ENCODE data around the gene LCORL.
"Not testable (repeated sequence)": the region's sequence is repeated elsewhere in the genome, so short reads cannot be mapped to it uniquely, and the experiment has no call there.

Gene LCORL

DNA sequence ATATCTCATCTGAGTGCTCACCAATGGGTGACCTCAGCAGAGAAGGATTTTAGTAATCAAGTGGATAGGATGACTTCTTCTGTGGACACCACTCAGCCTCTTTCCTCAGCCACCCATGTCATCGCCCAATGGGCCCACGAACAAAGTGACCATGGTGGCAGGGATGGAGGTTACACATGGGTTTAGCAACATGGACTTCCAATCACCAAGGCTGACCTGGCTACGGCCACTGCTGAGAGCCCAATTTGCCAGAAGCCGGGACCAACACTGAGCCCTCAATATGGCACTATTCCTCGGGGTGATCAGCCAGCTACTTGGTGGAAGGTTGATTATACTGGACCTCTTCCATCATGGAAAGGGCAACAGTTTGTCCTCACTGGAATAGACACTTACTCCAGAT lies 97.4 kb downstream of the LCORL start:
- no peak for DNase-seq

DNA sequence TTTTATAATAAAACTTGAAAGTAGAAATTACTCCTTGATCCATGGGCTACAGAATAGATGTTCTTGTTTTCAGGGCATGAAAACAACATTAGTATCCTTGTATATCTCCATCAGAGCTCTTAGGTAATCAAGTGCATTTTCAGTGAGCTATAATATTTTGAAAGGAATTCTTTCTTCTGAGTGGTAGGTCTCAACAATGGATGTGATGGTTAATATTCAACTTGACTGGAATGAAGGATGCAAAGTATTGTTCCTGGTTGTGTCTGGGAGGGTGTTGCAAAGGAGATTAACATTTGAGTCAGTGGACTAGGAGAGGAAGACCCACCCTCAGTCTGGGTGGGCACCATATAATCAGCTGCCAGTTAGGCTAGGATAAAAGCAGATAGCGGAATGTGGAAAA lies 100.1 kb downstream of the LCORL start:
- DNase-seq = no peak

DNA sequence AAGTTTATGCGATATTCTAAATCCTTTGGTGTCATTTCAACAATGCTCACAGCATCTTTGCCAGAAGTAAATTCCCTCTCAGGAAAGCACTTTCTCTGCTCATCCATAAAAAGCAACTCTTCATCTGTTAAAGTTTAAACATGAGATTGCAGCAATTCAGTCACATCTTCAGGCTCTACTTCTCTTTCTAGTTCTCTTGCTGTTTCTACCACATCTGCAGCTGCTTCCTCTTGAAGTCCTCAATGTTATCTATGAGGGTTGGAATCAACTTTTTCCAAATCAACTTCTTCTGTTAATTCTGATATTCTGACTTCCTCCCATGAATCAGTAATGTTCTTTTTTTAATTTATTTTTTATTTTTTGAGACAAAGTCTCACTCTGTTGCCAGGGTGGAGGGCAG lies 100.9 kb downstream of the LCORL start:
- DNase-seq = no peak

DNA sequence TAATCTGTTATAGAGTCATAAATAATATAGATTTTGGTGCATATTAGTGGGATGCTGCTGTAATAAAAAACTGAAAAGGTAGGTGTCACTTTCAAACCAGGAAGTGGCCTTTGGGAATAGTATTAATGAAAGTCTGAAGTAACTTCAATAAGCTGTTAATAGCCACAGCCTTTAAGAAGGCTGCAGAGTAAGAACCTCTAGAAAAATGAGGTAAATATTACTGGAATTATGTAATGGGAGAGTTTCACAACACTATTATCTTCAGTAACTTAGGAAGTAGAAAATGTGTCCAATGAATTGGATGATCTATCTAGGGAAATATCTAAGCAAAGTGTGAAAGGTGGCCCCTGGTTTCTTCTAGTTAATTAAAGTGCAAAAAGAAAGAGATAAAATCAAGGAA lies 106.1 kb downstream of the LCORL start:
- no peak for DNase-seq

DNA sequence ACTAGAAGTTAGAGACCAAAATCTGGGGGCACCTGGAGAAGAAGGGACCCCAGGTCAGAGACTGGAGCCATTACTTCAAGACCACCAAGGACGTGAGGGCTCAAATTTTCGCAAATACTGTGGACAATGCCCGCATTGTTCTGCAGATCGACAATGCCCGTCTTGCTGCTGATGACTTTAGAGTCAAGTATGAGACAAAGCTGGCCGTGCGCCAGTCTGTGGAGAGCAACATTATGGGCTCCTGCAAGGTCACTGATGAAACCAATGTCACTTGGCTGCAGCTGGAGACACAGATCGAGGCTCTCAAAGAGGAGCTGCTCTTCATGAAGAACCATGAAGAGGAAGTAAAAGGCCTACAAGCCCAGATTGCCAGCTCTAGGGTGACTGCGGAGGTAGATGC lies 109.5 kb downstream of the LCORL start:
- no peak for DNase-seq

DNA sequence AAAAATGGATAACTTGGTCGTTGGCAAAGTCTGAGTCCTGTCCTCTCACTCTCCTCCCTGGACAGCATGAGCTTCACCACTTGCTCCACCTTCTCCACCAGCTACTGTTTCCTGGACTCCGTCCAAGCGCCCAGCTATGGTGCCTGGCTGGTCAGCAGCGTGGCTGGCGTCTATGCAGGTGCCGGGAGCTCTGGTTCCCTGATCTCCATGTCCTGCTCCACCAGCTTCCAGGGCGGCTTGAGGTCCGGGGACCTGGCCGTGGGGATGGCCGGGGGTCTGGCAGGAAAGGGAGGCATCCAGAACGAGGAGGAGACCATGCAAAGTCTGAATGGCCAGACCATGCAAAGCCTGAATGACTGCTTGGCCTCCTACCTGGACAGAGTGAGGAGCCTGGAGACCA lies 109.9 kb downstream of the LCORL start:
- DNase-seq = no peak

DNA sequence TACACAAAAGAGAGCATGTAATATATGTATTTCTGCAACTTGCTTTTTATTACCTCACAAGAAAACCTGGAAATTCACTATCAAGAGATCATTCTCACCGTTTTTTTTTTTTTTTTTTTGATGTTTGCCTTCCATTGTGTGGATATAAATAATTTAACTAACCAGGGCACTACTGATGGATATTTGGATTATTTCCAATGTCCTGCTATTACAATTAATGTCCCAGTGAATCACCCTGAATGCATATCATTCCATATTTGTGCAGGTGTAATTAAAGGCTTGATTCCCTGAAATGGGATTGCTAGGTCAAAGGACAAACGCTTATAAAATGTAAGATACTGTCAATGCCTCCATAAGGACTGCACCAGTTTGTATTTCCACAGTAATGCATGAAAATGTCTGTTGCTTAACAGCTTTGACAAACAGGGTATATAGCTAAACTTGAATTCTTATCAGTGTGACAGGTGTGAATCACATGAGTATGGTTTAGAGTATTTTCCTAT lies 123.0 kb downstream of the LCORL start:
- no peak for DNase-seq

DNA sequence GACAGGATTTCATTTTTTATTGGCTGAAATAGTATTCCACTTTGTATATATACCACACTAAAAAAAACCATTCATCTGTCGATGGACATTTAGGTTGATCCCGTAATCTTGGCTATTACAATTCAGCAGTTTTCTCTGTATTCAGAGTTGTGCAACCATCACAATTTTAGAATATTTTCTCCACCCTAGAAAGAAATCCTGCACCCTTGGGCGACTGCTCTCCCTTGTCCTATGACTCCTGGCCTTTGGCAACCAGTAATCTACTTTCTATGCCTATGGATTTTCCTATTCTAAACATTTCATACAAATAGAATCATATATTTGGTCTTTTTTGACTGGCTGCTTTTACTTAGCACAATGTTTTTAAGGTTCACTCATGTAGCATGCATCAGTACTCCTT lies 126.1 kb downstream of the LCORL start:
- DNase-seq = no peak

DNA sequence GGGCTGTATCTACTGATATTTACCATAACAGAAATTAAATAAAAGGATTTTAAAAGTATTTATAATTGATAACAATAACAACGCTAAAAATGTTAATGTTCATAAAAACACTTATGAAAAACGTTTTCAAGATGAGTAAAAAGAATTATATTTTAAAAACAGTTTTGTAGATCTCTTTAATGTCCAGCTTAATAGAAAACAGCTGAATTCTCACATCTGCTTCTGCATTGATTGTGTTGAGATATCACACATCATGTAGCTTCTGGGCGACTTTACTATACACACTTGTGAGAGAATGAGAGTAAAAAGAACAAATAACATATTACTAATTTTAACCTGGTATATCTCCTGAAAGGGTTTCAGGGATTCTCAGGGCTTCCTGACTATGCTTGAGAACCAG lies 127.1 kb downstream of the LCORL start:
- no peak for DNase-seq

DNA sequence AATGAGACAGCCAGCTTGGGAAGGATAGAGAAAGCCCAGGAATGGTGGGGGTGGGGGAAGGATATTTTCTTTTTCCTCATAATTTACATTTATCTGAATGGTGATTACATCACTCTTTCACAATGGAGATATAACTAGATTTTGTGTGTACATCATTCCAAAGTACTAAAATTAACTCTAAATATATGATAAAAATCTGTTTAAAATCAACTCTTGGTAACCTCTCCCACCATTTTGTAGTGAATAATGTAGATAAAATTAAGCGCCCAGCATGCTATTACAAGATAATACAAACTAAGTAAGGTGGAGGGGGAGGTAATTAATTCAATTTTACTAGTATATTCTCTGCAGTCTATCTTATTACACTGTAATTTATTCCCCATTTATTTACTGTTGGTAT lies 131.9 kb downstream of the LCORL start:
- DNase-seq = no peak

DNA sequence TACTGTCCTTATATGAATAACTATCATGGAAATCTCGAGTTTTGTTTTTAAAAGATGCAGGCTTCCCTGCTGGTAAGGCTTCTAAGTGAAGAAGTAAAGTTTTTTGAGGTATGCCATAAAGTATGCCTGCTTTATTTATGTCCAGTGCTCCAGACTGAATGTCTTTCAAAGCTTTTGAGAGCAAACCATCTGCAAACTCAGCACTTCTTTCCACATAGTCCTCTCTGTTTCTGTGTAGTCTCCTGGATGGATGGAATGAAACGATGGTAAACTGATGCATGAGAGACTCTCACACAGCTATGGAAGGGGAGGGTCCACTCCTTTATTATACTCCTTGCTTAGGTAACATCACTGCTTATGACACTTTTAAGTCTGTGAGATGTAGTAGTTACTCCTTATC lies 137.0 kb downstream of the LCORL start:
- no peak for DNase-seq

DNA sequence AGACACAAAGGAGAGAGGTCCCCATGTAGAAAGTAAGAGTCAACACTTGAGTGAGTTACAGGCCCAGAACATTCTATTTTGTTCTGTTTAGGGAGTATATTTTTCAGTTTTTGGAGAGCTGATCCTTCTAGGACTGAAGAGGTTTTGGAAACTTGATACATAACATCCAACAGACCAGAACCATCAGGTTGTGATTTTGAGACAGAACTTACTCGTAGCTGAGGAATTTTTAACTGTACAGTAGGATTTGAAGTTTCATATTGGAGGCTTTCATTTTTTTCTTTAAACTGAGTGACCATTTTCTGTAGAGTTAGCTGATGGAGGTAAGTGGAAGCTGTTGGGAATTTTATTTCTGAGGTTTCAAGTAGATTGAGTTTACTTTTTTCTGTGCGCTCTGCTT lies 137.5 kb downstream of the LCORL start:
- DNase-seq = peak; percentile 19

DNA sequence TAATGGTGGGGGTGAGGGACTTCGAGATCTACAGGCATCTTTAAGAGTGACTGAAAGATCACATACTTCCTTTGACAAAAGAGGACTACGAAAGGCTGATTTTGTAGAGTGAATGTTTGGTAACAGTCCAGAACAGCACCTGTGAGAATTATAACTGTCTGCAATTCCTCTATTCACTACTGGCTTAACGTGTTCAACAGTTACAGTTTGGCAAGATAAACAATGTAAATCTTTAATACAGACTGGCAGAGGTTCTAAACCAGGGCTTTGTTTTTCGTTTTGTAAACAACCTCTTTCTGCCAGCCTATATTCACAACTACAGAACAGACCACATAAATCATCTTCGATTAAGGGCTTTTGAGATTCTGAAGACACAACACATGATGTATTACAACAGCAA lies 143.9 kb downstream of the LCORL start:
- DNase-seq = no peak

DNA sequence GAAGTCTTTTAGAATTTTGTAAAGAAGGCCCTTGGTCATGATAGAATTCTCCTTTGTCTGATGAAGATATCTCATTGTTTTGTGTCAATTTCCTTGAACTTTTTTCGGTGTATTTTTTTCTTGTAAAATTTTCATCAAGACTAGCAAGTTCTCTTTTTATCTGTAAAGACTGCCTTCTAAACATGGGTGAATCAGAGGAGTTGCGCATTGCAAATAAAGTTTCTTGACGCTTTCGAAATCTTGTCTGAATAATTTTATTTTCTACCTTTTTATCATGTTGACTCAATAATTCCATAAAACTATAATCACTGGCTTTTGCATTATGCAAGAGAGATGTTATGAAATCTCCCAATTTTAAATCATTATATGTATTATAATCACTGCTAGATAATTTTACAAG lies 144.6 kb downstream of the LCORL start:
- no peak for DNase-seq

DNA sequence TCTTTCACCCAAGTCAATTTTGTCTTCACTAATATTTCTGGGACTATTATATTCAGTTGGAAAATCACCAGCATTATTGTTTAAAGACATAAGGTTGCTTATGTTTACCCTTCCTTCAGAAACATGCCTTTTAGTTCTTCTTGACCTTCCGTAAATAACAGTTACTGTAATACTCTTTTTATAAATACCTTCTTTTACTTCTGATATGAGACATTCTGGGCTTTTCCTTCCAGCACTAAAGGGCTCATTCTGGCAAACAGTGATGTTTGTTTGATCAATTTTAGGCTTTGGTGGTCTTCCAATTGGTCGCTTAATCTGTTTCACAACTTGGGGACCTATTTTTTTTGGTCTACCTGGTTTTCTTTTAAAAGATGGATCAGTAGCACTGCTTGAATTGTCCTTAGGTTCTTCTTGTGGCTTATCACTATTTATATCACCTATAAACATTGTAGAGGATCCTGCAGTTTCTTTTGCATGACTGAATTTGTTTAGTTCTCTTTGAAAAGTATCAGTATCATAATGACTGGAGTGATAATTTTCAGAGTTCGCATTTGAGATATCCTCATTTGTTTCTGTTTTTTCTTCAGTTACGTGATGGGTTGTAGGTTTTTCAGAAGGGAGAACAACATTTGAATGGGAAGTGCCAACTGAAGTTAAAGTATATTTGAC lies 146.0 kb downstream of the LCORL start:
- DNase-seq = no peak

DNA sequence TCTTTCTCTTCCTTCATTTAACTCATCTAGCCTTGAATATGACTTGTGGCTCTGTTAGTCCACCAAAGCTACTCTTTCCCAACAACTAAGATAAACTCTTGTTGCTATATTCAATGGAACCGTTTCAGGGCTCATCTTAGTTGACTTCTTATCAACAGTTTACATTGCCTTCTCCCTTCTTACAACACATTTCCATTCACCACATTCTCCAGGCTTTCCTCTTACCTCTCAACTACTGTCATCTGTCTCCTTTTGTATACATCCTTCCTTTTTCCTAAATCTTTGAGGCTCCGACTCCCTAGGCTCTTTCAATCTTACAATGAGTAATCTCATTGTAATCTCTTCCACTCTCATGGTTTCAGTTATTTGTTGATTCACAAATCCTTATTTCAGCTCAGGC lies 152.2 kb downstream of the LCORL start:
- DNase-seq = peak; percentile 2

DNA sequence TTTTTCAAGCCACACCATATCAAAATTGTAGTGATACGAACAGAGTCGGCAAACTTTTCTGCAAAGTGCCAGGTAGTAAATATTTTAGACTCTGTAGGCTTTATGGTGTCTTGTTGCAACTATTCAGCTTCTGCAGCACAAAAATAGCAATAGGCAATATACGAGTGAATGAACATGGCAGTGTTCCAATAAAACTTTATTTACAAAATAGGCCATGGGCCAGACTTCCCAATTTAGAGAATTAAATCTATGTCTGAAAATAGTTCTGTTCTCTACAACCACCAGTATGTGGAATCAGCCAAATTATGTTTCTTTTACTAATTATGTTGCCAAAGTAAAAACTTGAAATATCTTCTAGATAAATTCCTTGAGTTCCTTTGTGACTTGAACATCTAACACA lies 154.3 kb downstream of the LCORL start:
- DNase-seq = no peak

DNA sequence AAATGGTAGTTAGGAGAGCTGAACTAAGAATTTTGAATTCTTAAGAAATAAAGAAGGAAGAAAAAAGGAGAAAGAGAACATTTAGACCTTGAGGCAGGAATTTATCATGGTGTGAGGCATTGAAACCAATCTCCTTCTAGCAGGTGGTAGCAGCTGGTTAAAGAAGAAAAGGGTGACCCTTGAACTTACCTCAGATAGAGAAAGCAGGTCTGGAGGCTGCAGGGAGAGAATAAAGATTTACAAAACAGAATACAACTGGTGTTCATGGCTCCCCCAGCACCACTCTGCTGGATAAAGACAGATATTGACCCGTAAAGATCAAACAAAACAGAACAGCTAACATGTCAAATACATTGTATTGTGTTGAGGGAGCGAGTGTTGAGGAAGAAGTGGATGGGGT lies 154.7 kb downstream of the LCORL start:
- no peak for DNase-seq

DNA sequence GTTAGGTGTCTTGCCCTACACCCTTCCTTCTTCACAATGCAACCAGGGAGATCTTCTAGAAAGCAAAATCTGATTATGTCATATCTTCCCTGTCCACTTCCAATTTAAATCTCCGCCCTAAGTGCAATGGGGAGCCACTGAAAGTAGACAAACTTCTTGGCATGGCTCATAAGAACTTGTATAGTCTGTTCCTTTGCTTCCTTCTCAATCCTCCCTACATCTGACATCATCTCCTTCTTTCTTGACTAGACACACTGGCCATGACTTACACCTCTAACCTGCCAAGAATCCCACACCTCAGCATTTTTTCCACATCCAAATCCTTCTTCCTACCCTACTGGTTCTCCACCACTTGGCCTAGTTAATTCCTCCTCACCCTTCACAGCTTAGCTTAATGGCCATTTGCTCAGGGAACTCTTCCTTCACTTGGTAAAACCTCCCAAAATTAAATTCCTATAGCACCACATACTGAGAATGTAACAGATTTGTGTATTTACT lies 155.6 kb downstream of the LCORL start:
- DNase-seq = no peak

DNA sequence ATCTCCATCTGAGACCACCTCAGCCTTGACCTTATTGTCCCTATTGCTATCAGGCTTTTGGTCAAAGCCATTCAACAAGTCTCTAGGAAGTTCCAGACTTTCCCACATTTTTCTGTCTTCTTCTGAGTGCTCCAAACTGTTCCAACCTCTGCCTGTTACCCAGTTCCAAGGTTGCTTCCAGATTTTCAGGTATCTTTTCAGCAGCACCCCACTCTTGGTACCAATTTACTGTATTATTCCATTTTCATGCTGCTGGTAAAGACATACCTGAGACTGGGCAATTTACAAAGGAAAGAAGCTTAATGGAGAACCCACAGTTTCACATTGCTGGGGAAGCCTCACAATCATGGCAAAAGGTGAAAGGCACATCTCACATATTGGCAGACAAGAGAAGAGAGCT lies 159.6 kb downstream of the LCORL start:
- DNase-seq = not testable (repeated sequence)

DNA sequence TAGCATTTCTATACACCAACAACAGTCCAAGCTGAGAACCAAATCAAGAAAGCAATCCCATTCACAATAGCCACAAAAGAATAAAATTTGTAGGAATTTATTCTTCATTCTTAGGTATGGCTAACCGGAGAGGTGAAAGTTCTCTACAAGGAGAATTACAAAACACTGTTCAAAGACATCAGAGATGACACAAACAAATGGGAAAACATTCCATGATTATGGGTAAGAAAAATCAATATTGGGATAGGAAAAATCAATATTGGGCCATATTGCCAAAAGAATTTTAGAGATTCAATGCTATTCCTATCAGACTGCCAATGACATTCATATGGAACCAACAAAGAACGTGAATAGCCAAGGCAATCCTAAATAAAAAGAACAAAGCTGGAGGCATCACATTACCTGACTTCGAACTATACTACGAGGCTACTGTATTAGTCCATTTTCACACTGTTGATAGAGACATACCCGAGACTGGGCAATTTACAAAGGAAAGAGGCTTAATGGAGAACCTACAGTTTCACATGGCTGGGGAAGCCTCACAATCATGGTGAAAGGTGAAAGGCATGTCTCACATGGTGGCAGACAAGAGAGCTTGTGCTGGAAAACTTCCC lies 161.7 kb downstream of the LCORL start:
- no peak for DNase-seq

DNA sequence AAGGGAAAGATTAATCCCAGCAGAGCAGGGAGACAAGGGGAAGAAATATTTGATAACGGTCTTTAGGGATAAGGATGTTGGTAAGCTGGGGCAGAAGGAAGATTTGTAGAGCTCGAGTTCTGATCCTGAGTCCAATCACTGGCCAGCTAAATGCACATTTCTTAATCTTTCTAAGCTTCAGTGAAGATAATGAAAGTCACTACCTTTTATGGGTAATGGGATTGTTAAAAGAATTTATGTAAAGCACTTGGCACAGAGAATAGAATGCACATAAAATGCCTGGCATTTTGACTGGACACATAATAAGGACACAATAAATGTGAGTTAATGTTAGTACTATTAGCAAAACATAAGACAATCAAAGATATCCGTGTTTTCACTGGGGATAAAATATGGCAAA lies 167.5 kb downstream of the LCORL start:
- DNase-seq = no peak

DNA sequence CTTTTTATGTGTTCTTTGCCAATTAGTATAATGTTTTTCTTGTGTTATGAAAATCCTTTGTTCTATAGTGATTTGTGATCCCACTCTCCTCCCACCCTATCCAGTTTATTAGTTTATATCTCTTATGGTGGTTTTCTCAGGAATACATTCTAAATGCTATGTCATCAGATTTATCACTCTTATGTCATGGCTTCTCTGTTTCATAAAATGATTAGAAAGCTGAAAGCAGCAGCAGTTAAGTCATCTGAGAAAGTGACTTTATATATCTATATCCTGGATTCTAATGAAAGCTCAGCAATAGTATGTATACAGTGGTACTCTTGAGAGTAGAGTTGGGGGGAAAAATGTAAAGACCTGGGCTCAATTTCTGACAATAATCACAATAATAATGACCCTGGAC lies 169.6 kb downstream of the LCORL start:
- DNase-seq = no peak

DNA sequence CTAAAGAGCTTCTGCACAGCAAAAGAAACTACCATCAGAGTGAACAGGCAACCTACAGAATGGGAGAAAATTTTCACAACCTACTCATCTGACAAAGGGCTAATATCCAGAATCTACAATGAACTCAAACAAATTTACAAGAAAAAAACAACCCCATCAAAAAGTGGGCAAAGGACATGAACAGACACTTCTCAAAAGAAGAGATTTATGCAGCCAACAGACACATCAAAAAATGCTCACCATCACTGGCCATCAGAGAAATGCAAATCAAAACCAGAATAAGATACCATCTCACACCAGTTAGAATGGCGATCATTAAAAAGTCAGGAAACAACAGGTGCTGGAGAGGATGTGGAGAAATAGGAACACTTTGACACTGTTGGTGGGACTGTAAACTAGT lies 171.3 kb downstream of the LCORL start:
- not testable (repeated sequence) for DNase-seq

DNA sequence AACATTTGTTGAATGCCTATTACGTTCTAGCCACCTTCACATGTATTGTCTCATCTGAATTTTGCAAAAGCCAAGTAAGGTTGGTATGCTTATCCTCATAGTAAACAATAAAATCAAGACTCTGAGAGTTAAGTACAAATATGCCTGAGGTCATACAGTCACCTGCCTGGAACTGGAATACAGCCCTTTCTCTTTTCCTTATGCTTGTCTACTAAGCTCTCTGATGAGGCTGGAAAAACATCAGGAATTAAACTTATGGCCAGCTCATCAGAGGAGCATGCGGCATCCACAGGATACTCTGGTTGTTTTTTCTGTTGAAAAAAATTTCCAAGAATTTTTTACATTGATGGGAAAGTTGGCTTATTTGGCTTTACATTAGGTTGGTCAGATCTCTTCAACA lies 175.3 kb downstream of the LCORL start:
- DNase-seq = peak; percentile 35
